ENCODE measurements around the gene TEKT5.
"Not testable (repeated sequence)": the region's sequence is repeated elsewhere in the genome, so short reads cannot be mapped to it uniquely, and the experiment has no call there.

TEKT5 gene

GRCh38 chr16:10684511-10685151, 10.1 kb downstream of the TEKT5 start:
- no peak for DNase-seq

DNA sequence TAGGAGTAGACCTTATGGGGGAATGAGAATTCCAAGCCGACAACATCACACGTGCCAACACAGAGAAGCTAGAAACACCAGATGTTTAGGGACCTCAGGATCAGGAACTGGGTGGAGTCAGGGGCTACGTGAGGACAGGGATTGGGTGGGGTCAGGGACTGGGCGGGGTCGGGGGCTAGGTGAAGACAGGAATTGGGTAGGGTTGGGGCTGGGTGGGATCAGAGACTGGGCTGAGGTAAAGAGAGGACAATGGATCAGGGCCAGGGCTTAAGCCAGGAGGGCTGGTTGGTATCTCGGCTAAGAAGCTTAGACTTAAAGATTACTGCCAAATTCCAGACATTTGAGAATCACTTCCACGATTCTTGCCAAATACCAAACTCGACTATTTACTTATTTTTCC, 11.6 kb downstream of the TEKT5 start:
- DNase-seq = no peak

DNA sequence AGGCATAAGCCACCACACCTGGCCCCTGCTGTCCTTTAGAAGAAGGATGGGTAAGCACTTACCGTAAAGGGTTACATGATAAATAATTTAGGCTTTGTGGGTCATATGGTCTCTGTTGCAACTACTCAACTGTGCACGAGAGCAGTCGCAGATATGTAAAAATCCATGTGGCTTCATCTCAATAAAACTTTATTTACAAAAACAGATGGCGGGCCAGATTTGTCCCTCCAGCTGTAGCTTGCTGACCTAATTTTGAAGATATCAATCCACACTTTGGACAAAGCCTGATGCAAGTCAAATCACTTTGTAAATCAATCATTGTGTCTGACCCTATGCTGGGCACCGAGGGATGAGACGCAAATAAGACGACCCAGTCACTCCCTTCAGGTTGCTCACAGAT, 12.1 kb downstream of the TEKT5 start:
- no peak for DNase-seq

DNA sequence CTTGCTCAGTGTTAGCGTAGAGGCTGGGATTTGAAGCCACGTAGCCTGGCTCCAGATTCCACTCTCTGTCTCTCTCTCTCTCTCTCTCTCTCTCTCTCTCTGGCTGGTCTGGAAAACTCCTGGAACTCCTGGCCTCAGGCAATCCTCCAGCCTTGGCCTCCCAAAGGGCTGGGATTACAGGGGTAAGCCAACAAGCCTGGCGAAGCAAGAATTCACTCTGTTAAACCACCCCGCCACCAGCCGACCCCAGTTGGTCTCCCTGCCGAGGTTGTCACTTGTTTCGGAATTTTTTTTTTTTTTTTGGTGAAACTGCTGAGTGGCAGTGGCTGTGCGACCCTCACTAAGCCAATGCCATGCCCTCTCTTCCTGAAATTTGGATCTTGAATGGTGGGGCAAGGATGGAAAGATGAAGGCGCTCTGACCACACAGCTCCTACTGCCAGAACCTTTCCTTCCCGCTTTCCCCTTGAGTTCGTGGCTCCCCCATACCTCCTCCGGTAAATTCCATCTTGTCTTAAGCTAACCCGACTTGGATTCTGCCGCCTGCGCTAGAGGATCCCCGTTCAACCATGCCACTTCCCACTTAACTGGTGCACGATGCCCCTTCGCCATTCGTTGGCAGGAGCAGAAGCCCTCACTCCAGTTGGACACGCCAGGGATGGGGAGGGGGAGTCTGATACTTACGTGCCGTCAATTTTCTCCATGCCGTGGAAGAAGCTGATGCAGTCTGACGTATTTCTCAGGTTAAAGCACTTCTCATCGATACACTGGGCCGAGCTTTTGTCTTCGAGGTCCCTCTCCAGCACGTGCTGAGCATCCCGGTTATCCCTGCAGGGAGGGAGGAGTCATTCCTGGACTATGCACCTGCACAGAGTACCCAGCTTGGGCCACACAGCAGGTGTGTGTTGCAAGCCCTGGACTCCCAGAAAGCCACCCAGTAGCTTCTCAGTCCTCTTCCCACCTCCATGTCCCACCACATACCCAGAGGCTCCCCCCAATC, 13.1 kb downstream of the TEKT5 start:
- DNase-seq = no peak

DNA sequence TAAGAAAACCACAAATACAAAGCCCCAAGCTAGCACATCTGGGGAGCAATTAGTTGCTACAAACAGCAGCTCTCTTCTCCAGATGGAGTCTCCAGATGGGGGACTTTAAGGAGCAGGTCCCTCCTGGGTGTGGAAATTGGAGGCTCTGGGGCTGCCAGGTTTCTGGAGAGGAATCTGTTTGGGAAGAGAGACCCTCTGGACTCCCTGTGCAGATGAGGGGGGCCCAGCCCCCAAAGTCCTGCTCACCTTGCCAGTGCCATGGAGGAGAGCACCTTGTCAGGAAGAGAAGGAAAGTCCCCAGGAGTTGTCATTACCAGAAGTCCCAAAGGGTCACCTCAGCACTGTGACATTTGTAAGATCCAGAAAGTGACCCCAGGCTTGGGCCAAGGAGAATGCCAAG, 14.8 kb downstream of the TEKT5 start:
- DNase-seq = no peak

- DNase-seq = not testable (repeated sequence)
Measured at GRCh38 chr16:10679441-10679840, 15.3 kb downstream of the TEKT5 start.

- no peak for DNase-seq
Measured at GRCh38 chr16:10678655-10679054, 16.1 kb downstream of the TEKT5 start.

DNA sequence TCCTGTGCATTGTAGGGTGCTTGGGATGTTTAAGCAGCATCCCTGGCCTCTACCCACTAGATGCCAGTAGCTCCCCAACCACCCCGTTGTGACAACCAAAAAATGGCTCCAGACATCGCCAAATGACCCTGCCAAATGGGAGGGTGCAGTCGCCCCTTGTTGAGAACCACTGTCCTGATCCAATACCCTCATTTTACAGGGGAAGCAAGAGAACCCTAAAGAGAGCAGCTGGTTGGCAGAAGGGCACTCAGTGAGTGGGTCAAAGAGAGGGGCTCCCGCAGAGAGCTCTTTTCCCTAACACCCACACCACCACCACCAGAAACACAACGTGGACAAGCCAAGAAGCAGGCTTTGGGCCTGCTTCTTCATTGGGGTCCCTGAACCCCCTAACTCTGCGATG, 18.4 kb downstream of the TEKT5 start:
- DNase-seq = no peak

- DNase-seq = no peak
Measured at GRCh38 chr16:10675861-10676260, 18.9 kb downstream of the TEKT5 start.

GRCh38 chr16:10675216-10675615, 19.5 kb downstream of the TEKT5 start:
- DNase-seq = no peak

DNA sequence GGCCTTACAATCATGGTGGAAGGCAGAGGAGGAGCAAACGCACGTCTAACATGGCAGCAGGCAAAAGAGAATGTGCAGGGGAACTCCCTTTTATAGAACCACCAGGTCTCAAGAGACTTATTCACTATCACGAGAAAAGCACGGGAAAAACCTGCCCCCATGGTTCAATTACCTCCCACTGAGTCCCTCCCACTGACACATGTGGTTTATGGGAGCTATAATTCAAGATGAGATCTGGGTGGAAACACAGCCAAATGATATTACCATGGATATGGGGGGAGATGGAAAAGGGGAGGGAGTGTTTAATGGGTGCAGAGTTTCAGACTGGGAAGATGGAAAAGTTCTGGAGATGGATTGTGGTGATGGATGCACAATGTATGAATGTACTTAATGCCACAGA, 23.0 kb downstream of the TEKT5 start:
- DNase-seq = no peak

DNA sequence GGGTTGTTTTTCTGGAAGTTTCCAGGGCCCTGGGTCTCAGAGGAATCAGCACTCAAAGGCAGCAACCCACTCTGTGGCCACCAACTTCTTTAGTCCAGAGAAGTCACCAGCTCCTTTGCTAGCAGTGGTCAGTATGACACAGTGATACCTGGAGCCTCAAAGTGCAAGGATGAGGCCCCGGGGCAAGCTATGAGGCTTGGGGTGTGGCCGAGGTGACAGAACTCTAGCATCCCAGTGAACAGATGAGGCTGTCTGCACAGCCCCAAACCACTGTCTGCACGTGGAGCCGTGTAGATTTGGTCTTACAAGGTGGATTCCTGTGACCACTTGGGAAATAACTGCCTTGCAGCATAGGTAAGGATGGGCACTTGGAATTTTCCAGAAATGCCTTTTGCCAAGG, 24.9 kb downstream of the TEKT5 start:
- no peak for DNase-seq

DNA sequence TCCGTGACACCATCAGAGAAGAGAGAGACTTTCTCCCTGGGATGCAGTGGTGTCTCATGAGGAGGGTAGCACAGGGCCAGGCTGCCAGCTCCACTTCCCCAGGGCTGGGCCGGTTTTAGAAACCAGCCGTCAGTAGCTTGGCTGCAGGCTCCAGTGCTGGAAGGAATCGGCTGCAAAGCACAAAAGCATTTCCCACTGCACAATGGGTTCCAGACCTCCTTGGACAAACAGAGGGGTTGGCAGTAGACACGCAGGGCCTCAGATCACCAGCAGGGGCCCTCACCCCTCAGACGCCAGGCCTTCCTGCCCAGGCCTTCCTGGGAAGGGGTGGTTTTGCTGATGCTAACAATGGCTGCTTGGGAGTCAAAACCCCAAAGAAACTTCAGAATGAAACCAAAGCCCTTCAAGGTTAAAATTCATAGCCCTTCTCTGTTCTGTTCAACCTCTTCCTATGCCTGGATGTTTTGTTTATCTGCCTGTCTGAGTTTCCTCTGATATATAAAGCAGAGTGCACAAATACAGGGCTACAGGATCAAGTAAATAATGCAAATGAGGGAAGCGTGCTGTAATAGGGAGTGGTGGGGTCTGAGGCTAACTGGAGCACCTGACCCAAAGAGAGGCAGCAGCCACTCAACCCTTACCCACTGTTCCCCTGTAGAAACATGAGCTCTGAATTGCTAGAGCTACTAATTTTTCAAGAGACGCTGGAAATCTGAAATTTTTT, 26.2 kb downstream of the TEKT5 start:
- DNase-seq = peak; percentile 7

DNA sequence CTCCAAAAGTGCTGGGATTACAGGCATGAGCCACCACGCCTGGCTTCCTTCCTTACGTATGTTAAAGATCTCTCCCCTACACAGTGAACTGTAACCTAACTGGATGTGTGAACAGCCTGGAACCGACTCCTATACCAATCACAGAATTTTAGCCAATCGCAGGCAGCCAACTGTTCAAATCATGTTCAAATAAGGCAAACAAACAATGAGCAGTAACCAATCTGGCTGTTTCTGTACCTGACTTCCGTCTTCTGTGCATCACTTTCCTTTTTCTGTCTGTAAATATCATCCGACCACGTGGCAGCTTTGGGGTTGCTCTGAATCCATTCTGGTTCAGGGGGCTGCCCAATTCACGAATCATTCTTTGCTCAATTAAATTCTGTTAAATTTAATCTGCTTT, 27.5 kb downstream of the TEKT5 start:
- DNase-seq = no peak

- DNase-seq = no peak
Measured at GRCh38 chr16:10666291-10666690, 28.4 kb downstream of the TEKT5 start.

DNA sequence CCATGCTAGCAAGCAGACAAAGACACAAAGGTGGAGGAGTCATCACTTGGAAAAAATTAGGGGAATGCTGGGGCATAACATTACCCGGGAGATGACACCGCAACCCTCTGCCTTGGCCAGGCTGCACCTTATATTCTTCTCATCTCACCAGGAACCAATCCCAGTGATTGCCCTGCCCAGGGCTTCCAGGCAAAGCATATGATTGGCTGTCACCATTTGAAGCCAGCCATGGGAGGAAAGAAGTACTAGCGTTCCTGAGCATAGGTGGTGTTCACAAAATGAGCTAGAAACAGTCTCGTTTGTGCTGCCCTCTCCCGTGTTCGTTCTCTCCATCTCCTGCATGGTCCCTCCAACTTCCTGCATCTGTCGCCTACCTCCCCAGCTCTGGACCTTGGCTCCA, 29.6 kb downstream of the TEKT5 start:
- DNase-seq = no peak

DNA sequence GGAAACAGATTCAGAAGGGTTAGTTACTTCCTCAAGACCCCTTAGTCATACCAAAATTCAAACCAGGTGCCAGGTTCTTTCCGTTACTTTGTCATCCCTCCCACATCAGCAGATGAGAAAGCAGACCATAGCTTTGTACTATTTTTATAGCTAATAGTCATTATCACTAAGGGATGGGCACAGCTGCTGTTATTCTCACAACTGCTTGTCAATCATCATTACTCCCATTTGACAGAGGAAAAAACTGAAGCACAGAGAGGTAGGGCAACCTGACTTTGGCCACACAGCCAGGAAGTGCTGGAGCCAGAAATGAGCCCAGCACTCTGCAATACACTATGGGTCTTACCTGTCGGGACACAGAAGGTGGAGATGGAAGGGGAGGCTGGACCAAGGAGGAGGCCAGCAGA, 30.0 kb downstream of the TEKT5 start:
- DNase-seq = no peak

GRCh38 chr16:10663744-10664143, 31.0 kb downstream of the TEKT5 start:
- no peak for DNase-seq

- no peak for DNase-seq
Measured at GRCh38 chr16:10663146-10663545, 31.6 kb downstream of the TEKT5 start.

GRCh38 chr16:10662212-10662611, 32.5 kb downstream of the TEKT5 start:
- DNase-seq = no peak

- DNase-seq = no peak
Measured at GRCh38 chr16:10661737-10662136, 33.0 kb downstream of the TEKT5 start.

DNA sequence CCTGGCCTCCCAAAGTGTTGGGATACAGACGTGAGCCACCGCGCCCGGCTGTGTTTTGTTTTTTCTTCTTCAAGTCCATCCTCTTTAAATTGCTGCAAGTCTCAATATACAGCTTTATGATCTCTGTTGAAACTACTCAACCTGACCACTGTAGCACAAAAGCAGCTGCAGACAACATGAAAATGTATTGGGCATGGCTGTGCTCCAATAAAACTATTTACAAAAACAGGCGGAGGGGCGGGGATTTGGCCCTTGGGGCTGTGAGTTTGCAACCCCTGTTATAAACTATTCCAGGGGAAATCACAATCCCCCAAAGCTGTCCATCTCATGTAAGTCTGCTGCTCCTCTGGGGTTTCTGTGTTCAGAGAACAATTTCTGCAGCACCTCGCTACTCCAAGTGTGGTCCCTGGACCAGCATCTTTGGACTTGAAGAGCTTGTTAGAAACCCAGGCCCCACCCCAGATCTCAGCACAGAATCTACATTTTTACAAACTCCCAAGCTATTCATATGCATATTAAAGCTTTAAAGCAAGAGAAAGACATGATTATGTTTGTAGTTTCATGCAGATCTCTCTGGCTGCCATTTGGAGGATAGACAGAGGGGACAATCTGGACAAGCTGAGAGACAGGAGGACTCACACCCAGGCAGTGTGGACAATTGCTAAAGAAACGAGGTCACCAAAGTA, 33.6 kb downstream of the TEKT5 start:
- DNase-seq = no peak

DNA sequence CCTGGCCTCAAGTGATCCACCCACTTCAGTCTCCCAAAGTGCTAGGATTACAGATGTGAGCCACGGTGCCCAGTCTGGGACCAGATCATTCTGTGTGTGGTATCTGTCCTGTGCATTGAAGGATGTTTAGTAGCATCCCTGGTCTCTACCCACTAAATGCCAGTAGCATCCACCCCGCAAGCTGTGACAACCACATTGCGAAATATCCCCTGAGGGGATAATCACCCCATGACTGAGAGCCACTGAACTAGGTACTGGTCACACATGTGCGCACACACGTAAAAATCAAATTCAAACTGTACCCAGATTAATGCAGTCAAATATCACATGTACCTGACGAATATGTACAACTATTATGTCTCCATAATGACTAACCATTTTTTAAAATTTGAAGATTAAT, 35.8 kb downstream of the TEKT5 start:
- DNase-seq = no peak

All from fibroblast of skin of back (primary cell).